ENCODE data around the gene EIF6. TPM values are rescaled to one million over a fixed set of nuclear protein-coding genes. Genes with fewer than 3 reads are reported as not detected.

Gene EIF6
- total RNA-seq, 2 experiments from 2014 or later = 24.9 to 25.8 TPM

GRCh38 chr20:35270021-35270902 lies 14.3 kb downstream of the EIF6 start:
- ATAC-seq (ENCODE audit: poor library complexity) (no peak), DNase-seq (no peak)
- H3K4me1 ChIP-seq (ENCODE audit: insufficient read depth, low read length) = peaks cover 14% of the 10 kb centered on the region
- Mint-ChIP-seq H3K27me3 (no peaks in the 10 kb centered on the region), H3K4me3 (no peak overlapping the region), H3K4me1 (ENCODE audit: low read depth) (peaks cover 14% of the 10 kb centered on the region), H3K27ac (no peak overlapping the region), H3K36me3 (ENCODE audit: low read depth) (peaks cover 49% of the 10 kb centered on the region), H3K9me3 (no peaks in the 10 kb centered on the region)
- H3K9me3 ChIP-seq (ENCODE audit: control insufficient read depth in 1 of 2, insufficient read depth in 1 of 2, low read length in 2 of 2) = no peaks in the 10 kb centered on the region
- H3K36me3 ChIP-seq (ENCODE audit: insufficient read depth, low read length) = peaks cover 66% of the 10 kb centered on the region
- intact Hi-C loops (cut with DNase I, micrococcal nuclease) = loop anchor here in 1 of 2 experiments (10.0 kb wide), 1 partner anchor 595 kb away; the partner anchor contains the start of gene PIGU
- no peak overlapping the region for H3K27ac ChIP-seq (ENCODE audit: low read depth in 1 of 2, low read length in 2 of 2)
- H3K4me3 ChIP-seq (ENCODE audit: low read length) = no peak overlapping the region
- H3K27me3 ChIP-seq (ENCODE audit: control insufficient read depth in 1 of 2, insufficient read depth in 2 of 2, low read length in 2 of 2) = no peaks in the 10 kb centered on the region
- ChIA-PET CTCF (no interaction called here), POLR2A (no interaction called here)
- TF ChIP-seq, protein P1, sequence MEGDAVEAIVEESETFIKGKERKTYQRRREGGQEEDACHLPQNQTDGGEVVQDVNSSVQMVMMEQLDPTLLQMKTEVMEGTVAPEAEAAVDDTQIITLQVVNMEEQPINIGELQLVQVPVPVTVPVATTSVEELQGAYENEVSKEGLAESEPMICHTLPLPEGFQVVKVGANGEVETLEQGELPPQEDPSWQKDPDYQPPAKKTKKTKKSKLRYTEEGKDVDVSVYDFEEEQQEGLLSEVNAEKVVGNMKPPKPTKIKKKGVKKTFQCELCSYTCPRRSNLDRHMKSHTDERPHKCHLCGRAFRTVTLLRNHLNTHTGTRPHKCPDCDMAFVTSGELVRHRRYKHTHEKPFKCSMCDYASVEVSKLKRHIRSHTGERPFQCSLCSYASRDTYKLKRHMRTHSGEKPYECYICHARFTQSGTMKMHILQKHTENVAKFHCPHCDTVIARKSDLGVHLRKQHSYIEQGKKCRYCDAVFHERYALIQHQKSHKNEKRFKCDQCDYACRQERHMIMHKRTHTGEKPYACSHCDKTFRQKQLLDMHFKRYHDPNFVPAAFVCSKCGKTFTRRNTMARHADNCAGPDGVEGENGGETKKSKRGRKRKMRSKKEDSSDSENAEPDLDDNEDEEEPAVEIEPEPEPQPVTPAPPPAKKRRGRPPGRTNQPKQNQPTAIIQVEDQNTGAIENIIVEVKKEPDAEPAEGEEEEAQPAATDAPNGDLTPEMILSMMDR (IDR thresholded peaks at IDR 0.05) = no peak

- peaks cover 6% of the 10 kb centered on the region for H3K4me1 ChIP-seq (ENCODE audit: insufficient read depth, low read length)
- no peaks in the 10 kb centered on the region for H3K27me3 ChIP-seq (ENCODE audit: control insufficient read depth in 1 of 2, insufficient read depth in 2 of 2, low read length in 2 of 2)
- H3K36me3 ChIP-seq (ENCODE audit: insufficient read depth, low read length) = peaks cover 70% of the 10 kb centered on the region
- intact Hi-C loops (cut with DNase I, micrococcal nuclease) = loop anchor here in 1 of 2 experiments (1.0 kb wide), 1 partner anchor 124 kb away; no protein-coding TSS in a partner anchor
- DNase-seq (peak in 9 of 14 experiments; percentile 8 to 67 (median 33)), ATAC-seq (ENCODE audit: poor library complexity) (peak; percentile 68)
- TF ChIP-seq, protein P1 (IDR thresholded peaks at IDR 0.05) = peak; percentile 62
- no peaks in the 10 kb centered on the region for H3K9me3 Mint-ChIP-seq
- no peak overlapping the region for H3K4me3 Mint-ChIP-seq
- CTCF ChIA-PET = interaction anchor here (1.1 kb wide), 1 partner anchor 124 kb away, joined by 3 read pairs; no protein-coding TSS in a partner anchor
- H3K27me3 Mint-ChIP-seq = no peaks in the 10 kb centered on the region
- H3K4me1 Mint-ChIP-seq (ENCODE audit: low read depth) = peaks cover 14% of the 10 kb centered on the region
- no peak overlapping the region for H3K27ac ChIP-seq (ENCODE audit: low read depth in 1 of 2, low read length in 2 of 2)
- no peak overlapping the region for H3K4me3 ChIP-seq (ENCODE audit: low read length)
- no peaks in the 10 kb centered on the region for H3K9me3 ChIP-seq (ENCODE audit: control insufficient read depth in 1 of 2, insufficient read depth in 1 of 2, low read length in 2 of 2)
- H3K36me3 Mint-ChIP-seq (ENCODE audit: low read depth) = peaks cover 53% of the 10 kb centered on the region
- H3K27ac Mint-ChIP-seq = no peak overlapping the region
- POLR2A ChIA-PET = interaction anchor here (0.7 to 0.9 kb wide), 2 partner anchors 8 to 9 kb away, joined by 3 read pairs; partner anchors contain the start of gene MMP24OS
These were observed 15.4 kb downstream of the EIF6 start for GRCh38 chr20:35269055-35269781.

DNA sequence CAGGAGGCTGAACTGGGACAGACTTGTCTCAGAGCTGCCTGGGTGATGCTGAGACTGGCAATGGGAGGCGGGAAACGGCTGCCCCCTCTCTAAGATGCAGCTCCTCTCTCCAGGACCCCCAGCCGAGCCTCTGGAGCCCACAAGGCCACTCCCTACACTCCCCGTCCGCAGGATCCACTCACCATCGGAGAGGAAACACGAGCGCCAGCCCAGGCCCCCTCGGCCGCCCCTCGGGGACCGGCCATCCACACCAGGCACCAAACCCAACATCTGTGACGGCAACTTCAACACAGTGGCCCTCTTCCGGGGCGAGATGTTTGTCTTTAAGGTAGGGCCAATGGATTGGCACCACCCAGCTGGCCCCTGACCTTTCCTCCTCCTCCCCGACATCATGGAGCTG lies 17.5 kb downstream of the EIF6 start:
- Mint-ChIP-seq H3K27ac (no peak overlapping the region), H3K9me3 (no peaks in the 10 kb centered on the region), H3K27me3 (no peaks in the 10 kb centered on the region), H3K36me3 (ENCODE audit: low read depth) (peaks cover 66% of the 10 kb centered on the region), H3K4me3 (no peak overlapping the region), H3K4me1 (ENCODE audit: low read depth) (peaks cover 14% of the 10 kb centered on the region)
- DNase-seq (no peak), ATAC-seq (ENCODE audit: poor library complexity) (no peak)
- intact Hi-C loops (cut with DNase I, micrococcal nuclease) = no loop called here
- POLR2A ChIA-PET = no interaction called here
- TF ChIP-seq, protein P1 (IDR thresholded peaks at IDR 0.05) = no peak
- H3K36me3 ChIP-seq (ENCODE audit: insufficient read depth, low read length) = peaks cover 61% of the 10 kb centered on the region
- no peak overlapping the region for H3K4me3 ChIP-seq (ENCODE audit: low read length)
- peaks cover 6% of the 10 kb centered on the region for H3K4me1 ChIP-seq (ENCODE audit: insufficient read depth, low read length)
- CTCF ChIA-PET = no interaction called here
- H3K9me3 ChIP-seq (ENCODE audit: control insufficient read depth in 1 of 2, insufficient read depth in 1 of 2, low read length in 2 of 2) = no peaks in the 10 kb centered on the region
- no peaks in the 10 kb centered on the region for H3K27me3 ChIP-seq (ENCODE audit: control insufficient read depth in 1 of 2, insufficient read depth in 2 of 2, low read length in 2 of 2)
- no peak overlapping the region for H3K27ac ChIP-seq (ENCODE audit: low read depth in 1 of 2, low read length in 2 of 2)
